GM21529 (cell line): ENCODE data around the gene PSMC5.
A peak's percentile ranks its signal among the peaks of the same experiment; 100 is the strongest.
"Not testable (repeated sequence)": the region's sequence is repeated elsewhere in the genome, so short reads cannot be mapped to it uniquely, and the experiment has no call there.

Experiments used
- ATAC-seq: cut with Tn5 transposase; IDR thresholded peaks from one replicate; pipeline ENCODE4 v1.9.1; 2021; ENCODE audit not compliant: unreplicated experiment

The PSMC5 gene

GRCh38 chr17:63838631-63839171 lies 11.5 kb downstream of the PSMC5 start:
- no peak for ATAC-seq

- ATAC-seq, result no peak
These were observed 13.5 kb downstream of the PSMC5 start for GRCh38 chr17:63840591-63841349.

GRCh38 chr17:63841350-63842172 lies 14.3 kb downstream of the PSMC5 start:
- ATAC-seq, result no peak

- ATAC-seq, result peak; percentile 29
These were observed 14.9 kb downstream of the PSMC5 start for GRCh38 chr17:63842173-63842539.

- peak; percentile 82 for ATAC-seq
These were observed 15.5 kb downstream of the PSMC5 start, which contains the start of gene SMARCD2 for GRCh38 chr17:63842540-63843386. Gene SMARCD2 (minus strand): TSS chr17:63842685. CDS start chr17:63842674, 11 bp downstream.

GRCh38 chr17:63843387-63843888 lies 16.2 kb downstream of the PSMC5 start:
- ATAC-seq, result not testable (repeated sequence)

- no peak for ATAC-seq
These were observed 16.9 kb downstream of the PSMC5 start for GRCh38 chr17:63843910-63844677.

- no peak for ATAC-seq
These were observed 18.3 kb downstream of the PSMC5 start for GRCh38 chr17:63845509-63845908.

- ATAC-seq, result no peak
These were observed 20.5 kb downstream of the PSMC5 start for GRCh38 chr17:63847525-63848249.

- peak; percentile 79 for ATAC-seq
These were observed 21.8 kb downstream of the PSMC5 start for GRCh38 chr17:63848834-63849689.

GRCh38 chr17:63850401-63850800 lies 23.2 kb downstream of the PSMC5 start:
- ATAC-seq, result no peak

- ATAC-seq, result no peak
These were observed 26.0 kb downstream of the PSMC5 start for GRCh38 chr17:63853260-63853659.

GRCh38 chr17:63854709-63855108 lies 27.5 kb downstream of the PSMC5 start:
- ATAC-seq, result no peak

GRCh38 chr17:63855185-63855584 lies 28.0 kb downstream of the PSMC5 start:
- no peak for ATAC-seq

GRCh38 chr17:63856425-63856824 lies 29.2 kb downstream of the PSMC5 start:
- ATAC-seq, result not testable (repeated sequence)

GRCh38 chr17:63859257-63859656 lies 32.0 kb downstream of the PSMC5 start:
- ATAC-seq, result no peak

GRCh38 chr17:63866625-63867024 lies 39.4 kb downstream of the PSMC5 start:
- ATAC-seq, result not testable (repeated sequence)
